ENCODE measurements around the gene WWOX.

Gene WWOX

DNA sequence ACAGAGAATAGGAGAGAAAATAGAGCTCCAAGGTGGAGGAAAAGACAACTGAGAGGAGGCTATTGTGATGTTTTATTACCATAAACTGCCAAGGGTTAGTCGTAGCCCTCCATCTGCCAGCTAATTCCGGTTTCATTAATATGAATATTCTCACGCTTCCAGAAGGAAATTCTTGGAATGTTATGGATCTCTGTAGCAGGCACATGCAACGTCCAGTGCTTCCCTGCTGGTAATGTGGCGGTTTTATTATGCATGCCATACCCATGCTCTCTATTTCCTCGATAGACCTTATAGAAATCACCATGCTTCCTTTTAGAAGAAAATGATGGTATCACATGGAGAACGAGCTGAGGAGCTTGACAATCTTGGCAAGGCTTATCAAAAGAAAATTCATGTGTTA lies 1037.5 kb downstream of the WWOX start:
- no peak for DNase-seq

DNA sequence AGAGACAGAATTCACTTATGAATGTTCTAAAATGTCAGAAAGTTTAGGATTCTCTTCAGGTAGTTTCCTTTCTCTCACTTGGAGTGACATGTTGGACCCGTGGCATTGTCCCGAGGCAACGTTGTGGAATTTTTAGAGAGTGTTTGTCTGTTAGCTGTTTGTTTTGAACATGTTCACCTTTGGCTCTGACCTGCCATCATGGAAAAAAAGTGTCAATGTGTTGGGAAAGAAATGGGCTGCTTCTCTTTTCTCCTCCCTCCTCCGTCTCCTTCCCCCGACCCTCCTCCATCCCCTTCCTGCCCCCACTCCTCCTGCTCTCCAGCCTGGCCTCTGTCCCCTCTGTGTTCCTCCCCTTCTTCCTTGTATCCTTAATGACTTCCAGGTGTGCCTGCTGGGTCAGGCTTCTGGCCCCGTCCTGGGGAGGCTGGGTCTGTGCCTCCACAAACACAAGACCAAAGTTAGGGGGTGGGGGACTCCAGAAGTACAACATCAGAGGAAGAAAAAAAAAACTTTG lies 1038.0 kb downstream of the WWOX start:
- no peak for DNase-seq

DNA sequence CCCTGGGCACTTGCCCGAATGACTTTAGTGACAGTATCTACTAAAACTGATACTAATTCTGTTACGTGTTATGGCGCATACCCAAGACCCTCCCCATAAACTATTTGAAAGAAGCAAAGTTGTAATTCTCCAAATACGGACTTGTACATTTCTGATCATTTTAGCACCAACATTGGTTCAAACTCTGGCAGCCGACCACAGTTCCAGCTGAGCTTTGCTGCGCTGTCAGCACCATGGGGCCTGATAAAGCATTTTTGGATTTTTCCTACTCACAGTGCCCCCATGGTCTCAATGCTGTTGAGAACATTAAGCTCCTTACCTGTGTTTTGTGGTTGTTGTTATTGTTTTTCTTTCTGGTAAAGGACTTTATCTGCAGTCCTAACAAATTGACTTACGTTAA lies 1040.3 kb downstream of the WWOX start:
- DNase-seq, result no peak

DNA sequence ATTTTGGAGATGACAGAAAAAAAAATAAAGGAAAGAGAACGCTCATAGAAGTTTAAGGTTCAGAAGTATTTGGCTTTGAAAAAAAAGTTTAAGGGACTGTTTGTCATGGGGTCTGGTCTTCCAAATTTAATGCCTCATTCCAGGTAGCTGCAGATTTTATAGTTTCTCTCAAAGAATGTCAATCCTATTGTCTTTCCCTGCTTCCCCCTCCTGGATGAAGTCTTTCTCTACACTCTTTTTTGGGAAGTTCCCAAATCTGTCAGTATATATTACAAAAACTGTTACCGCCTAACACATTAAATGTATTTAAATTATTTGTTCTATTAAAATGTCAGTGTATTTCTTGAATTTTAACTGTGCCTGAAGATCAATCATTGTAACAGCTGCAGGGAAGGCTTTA lies 1043.6 kb downstream of the WWOX start:
- no peak for DNase-seq

DNA sequence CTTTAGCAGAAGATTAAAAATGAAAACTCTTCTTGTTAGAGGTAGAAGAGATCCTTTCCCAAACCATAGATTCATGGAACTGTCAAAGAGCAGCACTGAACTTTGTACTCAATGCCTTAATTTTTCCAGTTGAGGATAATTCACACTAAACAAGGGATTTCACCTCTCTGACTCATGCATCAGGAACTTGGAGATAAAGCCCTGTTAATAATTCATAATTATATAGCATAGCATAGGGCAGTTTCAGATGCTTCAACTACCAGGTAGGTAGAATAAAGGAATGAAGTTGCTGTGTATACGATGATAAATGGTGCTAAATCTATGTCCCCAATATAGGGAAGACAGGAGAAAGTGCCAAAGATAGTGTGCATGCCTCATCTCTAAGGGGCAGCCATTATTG lies 1050.7 kb downstream of the WWOX start:
- DNase-seq, result no peak

DNA sequence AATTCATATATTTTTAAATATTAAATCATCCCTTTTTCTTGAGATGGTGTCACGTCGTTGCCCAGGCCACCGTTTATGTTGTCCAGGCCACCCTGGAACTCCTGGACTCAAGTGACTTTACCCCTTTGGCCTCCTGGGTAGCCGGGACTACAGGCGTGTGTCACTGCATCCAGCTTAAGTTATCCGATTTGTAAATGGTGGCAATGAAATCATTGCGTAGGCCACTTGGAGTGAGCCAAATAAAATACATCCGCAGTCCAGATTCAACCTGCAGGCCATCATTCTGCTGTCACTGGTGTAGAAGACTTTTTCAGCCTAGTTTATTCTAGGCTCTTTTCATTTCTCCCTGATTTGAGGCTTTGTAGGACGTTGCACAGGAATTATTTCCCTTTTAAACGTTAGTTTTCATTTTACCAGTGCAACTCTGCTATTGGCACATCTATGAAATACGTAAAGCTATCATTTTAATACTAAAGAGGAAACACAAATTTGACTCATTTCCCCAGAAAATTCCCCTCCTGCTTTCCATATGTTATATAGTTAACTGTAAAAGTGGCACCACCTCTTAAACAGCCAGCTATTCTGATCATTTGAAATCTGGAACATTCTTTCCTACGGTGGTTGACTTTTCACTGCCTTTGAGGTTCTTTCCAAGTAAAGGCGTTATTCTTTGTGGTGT lies 1051.3 kb downstream of the WWOX start:
- no peak for DNase-seq

DNA sequence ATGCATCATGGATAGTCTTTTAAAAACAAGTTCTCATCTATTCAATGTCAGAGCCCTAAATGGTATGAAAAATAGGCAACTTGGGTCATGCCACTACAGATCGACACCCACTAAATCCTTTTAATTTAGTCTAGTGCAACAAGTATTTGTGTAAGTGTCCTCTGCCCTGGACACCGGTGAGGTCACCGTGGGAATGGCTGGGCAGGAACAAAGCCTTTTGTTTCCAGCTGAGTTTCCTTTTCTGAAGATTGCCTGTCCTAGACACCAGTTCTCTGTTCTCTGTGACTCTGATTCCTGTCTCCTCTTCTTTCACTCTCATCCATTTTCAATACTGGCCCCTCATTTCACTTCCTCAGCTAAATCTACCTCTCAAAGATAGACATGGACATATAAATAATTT lies 1054.6 kb downstream of the WWOX start:
- no peak for DNase-seq

DNA sequence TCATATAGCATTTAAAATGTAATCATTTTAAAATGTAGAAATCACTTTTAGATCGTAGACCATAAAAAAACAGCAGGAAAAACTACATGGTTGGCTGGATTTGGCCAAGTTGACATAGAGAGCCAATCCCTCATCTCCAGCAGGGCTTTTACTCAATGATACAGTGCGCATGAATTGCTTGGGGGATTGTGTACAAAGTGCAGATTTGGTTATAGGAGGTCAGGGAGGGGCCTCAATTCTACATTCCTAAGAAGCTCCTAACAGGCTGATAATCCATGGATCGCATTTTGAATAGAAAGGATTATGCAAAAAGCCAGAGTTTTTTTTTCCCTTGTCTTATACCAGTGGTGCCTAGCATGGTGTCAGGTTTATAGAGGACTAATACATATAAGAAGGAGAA lies 1056.0 kb downstream of the WWOX start:
- DNase-seq, result no peak

DNA sequence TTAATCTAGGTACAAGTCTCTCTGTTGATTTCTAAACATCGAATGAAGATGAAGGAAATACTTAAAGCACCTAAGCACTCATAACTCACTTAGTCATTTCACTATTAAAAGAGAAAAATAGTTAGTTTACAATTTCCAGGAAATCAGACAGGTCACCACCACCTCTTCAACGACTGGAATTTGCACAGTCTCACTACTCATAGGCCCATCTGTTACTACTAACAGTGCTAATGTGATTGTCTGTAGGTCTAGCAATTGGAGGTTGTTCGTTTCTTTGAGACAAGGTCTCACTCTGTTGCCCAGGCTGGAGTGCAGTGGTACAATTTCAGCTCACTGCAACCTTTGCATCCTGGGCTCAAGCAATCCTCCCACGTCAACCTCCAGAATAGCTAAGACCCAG lies 1056.5 kb downstream of the WWOX start:
- DNase-seq, result no peak

DNA sequence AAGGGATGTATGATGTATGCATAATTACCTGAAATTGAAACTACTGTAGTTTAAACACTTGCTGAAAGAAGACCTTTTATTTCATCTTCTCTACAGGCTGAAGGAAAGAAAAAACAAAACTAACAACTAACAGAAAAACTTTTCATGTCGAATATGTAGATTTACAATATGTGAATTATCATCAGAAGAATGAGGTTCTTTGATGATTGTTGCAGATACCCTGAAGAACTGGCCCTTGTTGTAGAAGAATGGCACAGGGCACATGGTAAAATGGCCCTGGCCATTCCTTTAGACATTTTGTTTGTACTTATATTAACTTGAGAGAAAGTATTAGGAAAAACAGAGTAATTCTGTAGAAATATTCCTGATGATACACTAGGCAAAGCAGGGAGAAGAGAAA lies 1057.3 kb downstream of the WWOX start:
- DNase-seq, result no peak

DNA sequence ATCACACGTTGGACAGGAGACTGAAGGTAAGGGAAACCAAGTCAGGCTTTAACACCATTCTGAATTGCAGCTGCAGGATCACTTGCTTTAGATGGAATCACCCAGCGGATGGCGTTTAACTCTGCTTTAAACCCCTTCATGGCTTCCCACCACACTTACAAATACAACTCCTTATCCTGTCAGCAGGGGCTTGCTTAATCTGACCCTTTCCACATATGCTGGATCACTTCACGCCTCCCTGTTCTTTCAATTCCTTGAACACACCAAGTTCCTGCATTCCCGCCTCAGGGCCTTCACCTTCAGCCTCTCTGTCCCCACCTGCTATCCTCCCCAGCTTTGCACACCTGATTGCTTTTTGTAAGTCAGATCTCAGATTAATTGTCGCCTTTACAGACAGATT lies 1058.9 kb downstream of the WWOX start:
- DNase-seq, result no peak

DNA sequence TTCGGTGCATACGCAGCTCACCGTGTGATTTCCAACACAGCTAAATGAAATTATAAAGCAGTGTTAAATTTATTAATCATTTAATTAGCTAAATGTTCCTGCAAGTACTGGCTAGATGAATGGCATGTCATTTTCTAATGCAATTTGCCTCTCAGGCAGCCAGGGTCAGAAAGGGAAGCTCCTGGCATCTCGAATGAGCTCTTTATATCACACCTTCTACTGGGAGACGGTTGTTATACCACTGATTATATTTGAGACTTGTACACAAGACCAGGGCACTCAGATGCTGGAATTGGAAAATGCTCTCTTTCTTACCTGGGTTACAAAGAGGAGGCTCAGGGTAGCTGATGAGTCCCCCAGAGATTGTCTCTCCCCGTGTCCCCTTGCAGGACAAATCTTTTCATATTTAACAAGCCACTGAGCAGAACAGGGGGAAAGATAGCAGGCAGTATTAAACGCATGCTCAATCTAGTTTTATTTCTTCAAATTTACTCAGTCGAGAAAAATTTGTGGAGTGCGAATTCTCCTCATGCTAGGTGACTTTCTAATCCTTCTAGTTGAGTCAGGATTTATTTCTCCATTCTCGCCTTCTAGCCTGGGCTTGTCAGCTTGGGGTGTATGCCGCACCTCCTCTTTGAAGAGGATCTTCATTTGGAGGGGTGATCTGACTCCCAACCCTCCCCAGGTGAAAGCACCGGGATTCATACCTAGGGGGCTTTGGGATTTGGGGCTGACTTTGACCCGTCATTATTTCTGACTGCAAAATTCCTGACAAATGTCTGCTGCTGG lies 1060.0 kb downstream of the WWOX start:
- no peak for DNase-seq

DNA sequence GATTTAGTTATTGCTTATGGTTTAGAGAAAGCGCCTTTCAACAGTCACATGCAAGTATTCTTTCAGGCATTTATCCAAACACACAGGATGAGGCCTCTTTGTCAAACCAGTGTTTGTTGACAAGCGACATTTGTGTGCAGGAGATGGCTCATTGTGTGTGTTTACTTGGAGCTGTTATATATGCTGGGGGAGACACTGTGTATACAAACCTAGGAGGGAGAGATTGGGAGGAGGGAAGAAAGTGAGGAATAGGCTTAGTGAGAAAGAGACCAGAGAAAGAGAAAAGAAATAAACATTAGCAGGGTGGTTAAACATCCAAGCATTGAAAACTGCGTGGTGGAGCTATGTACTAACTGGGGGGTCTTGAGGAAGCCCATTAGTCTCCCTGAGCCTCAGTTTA lies 1063.5 kb downstream of the WWOX start:
- DNase-seq, result no peak

DNA sequence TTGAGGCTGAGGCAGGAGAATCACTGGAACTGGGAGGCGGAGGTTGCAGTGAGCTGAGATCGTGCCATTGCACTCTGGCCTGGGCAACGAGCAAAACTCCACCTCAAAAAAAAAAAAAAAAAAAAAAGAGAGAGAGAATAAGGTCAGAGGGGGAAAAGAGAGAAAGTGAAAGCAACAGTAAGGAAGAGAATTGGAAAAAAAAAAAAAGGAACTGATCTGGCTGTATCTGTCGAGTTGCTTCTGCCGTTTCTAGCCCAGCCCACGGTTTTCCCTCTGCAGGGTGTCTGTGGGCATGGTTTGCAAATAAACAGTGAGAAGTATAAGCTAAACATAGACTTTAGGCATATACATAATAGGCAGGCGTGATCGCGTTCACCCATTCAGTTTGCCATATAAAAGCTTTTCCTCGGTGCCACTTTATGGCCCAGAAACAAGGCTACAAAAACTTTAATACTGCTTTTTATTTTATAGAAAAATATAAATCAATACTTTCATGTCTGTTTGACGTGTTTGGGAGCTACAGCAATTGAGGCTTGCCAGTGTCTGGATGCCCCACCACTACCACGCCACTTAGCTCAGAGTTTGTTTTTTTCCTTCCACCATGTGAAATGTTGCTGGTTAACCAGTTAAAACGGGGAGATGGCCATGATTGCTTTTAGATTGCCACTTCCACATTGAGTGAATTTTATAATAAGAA lies 1064.4 kb downstream of the WWOX start:
- no peak for DNase-seq

DNA sequence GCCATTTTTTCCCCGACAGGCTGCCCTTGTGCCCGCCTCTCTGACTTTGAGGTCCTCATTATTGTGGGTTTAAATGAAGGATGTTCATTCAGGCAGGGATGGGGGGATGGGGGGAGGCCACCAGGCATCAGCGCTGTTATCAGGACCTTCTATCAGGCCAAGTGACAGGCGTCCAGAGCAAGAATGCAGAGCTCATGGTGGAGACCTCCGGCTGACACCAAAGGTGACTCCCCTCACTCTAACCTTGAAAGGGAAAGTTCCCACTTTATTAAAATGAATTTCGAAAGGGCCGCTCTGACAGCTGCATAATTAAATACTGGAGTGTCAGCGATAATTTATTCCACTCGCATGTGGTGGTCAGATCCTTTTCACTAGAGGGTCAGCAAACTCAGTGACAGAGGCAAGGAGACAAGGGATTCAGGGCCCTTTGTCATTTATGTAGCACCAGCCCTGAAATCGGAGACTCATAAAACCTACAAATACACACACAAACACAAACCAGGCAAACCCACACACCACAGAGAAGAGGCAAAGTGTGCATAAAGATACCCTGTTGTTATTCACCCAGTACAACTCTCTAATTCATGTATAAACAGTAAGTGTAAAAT lies 1065.0 kb downstream of the WWOX start:
- DNase-seq, result no peak

DNA sequence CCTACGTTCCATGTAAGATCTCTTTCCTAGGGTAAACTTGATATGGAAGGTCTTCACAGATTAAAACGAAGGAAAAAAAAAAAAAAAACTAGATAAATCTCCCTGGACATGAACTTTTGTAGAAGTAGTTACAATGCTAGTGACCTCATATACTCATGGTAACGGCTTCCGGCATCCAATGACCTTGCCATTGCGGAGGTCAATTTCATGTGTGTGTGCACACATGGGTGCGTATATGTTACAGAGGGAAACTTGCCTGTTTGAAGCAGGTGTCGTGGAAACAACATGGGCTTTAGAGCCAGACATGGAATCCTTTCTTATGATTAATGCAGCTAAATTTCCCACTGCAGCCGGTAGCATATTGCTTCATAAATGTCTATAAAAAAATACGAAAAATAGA lies 1065.6 kb downstream of the WWOX start:
- no peak for DNase-seq

DNA sequence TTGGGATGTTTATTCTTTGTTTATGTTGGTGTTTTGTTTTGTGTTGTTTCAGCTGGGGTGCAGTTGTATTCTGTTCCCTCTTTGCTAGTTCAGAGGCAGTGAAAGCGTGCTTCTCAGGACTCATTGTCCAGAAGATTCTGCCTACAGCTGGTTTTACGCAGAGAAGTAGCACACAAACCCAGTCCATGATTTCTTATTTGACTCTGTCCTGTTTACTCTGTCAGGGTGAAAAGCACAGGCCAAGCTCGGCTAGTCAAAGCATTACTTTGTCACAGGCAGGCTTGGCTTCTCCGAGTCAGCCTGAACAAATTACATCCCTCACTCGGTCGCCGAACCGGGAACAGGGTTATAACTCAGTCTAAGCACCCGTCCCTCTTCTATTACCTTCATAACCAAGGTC lies 1066.1 kb downstream of the WWOX start:
- DNase-seq, result no peak

DNA sequence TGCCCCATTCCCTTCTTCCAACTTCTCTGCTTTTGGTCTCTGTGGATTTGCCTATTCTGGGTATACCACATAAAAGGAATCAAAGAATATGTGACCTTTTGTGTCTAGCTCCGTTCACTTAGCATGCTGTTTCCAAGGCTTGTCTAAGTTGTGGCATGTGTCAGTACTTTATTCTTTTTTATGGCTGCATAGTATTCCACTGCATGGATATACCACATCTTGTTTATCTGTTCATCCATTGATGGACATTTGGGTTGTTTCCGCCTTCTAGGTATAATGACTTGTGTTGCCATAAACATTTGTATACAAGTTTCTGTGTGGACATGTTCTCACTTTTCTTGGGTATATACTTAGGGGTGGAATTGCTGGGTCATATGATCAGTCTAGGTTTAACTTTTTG lies 1068.4 kb downstream of the WWOX start:
- DNase-seq, result no peak

DNA sequence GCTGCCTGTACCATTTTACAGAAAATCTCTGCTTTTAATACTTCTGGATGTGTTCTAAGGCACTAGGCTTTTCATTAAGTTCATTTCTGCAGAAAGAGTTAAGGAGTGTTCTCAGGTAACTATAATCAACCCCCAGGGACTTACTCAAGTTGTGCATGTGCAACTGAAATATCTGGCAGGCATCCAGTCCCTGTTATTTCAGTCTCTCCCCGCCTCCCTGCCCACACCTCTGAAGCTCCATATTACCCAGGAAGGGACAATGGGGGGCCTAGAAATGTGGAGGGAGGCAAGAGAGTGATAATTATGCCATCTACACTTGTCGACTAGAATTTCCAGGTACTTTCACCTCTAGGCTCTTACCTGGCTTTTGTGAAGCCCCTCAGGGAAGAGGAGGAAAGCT lies 1068.9 kb downstream of the WWOX start:
- no peak for DNase-seq

DNA sequence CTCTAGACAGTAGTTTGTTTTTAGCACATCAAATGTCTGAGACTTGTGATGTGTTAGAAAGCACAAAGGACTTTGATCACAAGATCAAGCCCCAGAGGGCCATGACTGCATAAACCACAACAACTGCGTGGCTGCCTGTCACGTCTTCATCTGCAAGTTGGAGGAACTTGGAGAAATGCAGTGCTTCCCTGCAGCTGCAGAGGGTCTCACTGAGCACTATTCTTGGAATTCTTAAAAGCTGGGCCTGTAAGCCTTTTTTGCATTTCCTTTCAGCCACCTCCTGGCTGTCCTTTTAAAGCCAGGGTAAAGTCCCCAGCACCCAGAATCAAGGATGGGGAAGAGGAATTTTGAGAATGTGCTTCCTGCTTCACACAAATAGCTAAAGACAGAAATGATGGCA lies 1069.8 kb downstream of the WWOX start:
- no peak for DNase-seq

DNA sequence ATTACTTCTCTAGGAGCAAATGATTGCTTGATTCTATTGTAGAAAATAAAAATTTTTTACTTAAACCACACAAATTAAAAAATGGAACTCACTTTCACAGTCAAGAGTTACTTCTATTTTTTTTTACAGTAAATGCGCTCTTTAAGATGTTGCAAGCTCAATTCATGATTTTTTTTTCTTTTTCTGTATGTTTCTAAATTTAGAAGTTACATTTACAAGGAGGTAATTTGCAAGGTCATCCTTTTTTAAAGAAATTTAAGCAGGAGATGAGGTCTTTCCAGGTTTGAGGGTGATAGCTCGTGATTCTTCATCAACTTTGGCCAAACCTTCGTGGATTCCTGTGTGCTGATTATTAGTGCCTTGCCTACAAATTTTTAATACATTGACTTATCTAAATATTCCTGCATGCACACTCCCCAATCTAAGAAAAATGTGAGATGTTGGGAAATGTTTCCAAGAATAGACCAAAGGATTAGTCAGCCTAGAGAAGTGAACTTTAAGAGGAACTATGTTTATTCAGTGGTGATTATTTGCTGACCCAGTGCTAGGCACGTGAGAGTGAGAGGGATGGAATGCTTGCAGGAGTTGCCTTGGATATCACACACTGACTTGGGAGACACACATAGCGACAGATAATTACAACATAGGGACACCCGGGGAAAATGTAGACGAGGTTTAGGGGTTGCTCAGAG lies 1071.2 kb downstream of the WWOX start:
- DNase-seq, result no peak

DNA sequence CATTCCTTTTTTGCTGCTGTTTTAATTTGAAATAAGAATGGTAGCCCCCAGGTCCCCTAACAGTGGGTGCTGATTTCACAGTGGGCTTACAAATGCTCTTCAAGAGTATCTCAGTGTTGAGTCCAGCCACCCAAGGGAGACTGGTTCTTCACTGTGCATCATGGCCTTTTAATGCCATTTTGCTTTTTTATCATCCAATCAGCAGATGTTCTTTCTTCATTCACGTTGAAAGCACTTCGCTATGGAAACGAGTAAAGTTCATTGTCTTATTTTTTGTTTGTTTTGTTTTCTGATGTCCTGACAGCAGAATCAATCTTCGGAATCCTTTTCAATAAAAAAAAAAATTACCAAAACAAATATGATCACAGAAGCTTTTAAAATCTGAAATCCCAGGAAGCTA lies 1072.0 kb downstream of the WWOX start:
- no peak for DNase-seq
